Hepatocyte (in vitro differentiated cells): ENCODE measurements around the gene C15orf61. TPM values are rescaled to one million over a fixed set of nuclear protein-coding genes. Genes with fewer than 3 reads are reported as not detected.

Experiments
- DNase-seq: peaks from one replicate; pipeline ENCODE4 v3.0.0-alpha.2; 2016; ENCODE audit warnings: low spot score
- H2AFZ ChIP-seq: fragments of 200-600 bp; sonication (generic); 2 replicates; pipeline ENCODE4 v1.6.0; 2016; ENCODE audit warnings: antibody characterized with exemption, mild to moderate bottlenecking
- H3K27ac ChIP-seq: fragments of 200-600 bp; sonication (generic); 2 replicates; pipeline ENCODE4 v1.5.1; 2016; ENCODE audit warnings: mild to moderate bottlenecking
- H3K27me3 ChIP-seq: fragments of 200-600 bp; sonication (generic); 2 replicates; pipeline ENCODE4 v1.6.1; 2016
- H3K36me3 ChIP-seq: fragments of 200-600 bp; sonication (generic); replicated peaks from 2 replicates; pipeline ENCODE4 v1.5.1; 2016; ENCODE audit warnings: low read depth; ENCODE audit not compliant: insufficient read depth
- H3K4me1 ChIP-seq: fragments of 200-600 bp; sonication (generic); 2 replicates; pipeline ENCODE4 v1.5.1; 2016; ENCODE audit warnings: mild to moderate bottlenecking, moderate library complexity; ENCODE audit not compliant: insufficient read depth
- H3K4me2 ChIP-seq: fragments of 200-600 bp; sonication (generic); 2 replicates; pipeline ENCODE4 v1.6.0; 2016
- H3K4me3 ChIP-seq: fragments of 200-600 bp; sonication (generic); 2 replicates; pipeline ENCODE4 v1.5.1; 2016; ENCODE audit warnings: mild to moderate bottlenecking
- H3K79me2 ChIP-seq: fragments of 200-600 bp; sonication (generic); 2 replicates; pipeline ENCODE4 v1.6.0; 2017; ENCODE audit warnings: mild to moderate bottlenecking
- H3K9me2 ChIP-seq: fragments of 200-600 bp; sonication (generic); replicated peaks from 2 replicates; pipeline ENCODE4 v1.6.0; 2017; ENCODE audit warnings: mild to moderate bottlenecking; ENCODE audit not compliant: insufficient read depth
- H3K9me3 ChIP-seq: fragments of 200-600 bp; sonication (generic); 2 replicates; pipeline ENCODE4 v1.5.1; 2016; ENCODE audit warnings: low read depth, mild to moderate bottlenecking
- H4K20me1 ChIP-seq: fragments of 200-600 bp; sonication (generic); 2 replicates; pipeline ENCODE4 v1.6.0; 2016; ENCODE audit warnings: mild to moderate bottlenecking; ENCODE audit not compliant: insufficient read depth, poor library complexity, severe bottlenecking
- CTCF ChIP-seq: fragments of 200-600 bp; sonication (generic); IDR thresholded peaks from 2 replicates; pipeline ENCODE4 v1.5.1; 2016; ENCODE audit warnings: antibody characterized with exemption, mild to moderate bottlenecking; ENCODE audit not compliant: poor library complexity
- EZH2 ChIP-seq: fragments of 200-600 bp; sonication (generic); IDR thresholded peaks from 2 replicates; pipeline ENCODE4 v1.6.1; 2016; ENCODE audit warnings: antibody characterized with exemption, mild to moderate bottlenecking, borderline replicate concordance
- EZH2phosphoT487 ChIP-seq: fragments of 200-600 bp; sonication (generic); IDR thresholded peaks from one replicate; pipeline ENCODE4 v1.6.1; 2018; ENCODE audit warnings: antibody characterized with exemption, mild to moderate bottlenecking, low read depth, moderate library complexity; ENCODE audit not compliant: unreplicated experiment, severe bottlenecking
- WGBS: methylation state at CpG from one replicate; pipeline ENCODE4 v1.1.6; 2016; ENCODE audit warnings: low lambda C conversion rate; ENCODE audit errors: missing lambda C conversion rate; 5-methylcytosine and 5-hydroxymethylcytosine counted together
- polyA plus RNA-seq: library from polyadenylated mRNA; unstranded; fragments of >200 nt; fragmentation: Nextera tagmentation; extraction: Ambion mirVana; gene quantifications from 2 replicates; pipeline ENCODE4 v1.2.1, GENCODE V29; 2016
- total RNA-seq: library from RNA; depleted of rRNA; stranded (reverse); fragments of >200 nt; gene quantifications from 2 replicates; pipeline ENCODE4 v1.2.3, GENCODE V29; 2014

Gene C15orf61
- total and polyA plus RNA-seq, 2 experiments from 2014 or later: 7.6 to 8.4 TPM

GRCh38 chr15:67554580-67554979 is 33.6 kb downstream of the C15orf61 start:
- peaks cover 1% of the 10 kb centered on the region for H3K4me1 ChIP-seq
- no peak for TF ChIP-seq EZH2
- no peak for TF ChIP-seq EZH2phosphoT487
- TF ChIP-seq CTCF: no peak
- H3K4me3 ChIP-seq: no peak overlapping the region
- DNase-seq: no peak
- H3K79me2 ChIP-seq: peaks cover 8% of the 10 kb centered on the region
- no peaks in the 10 kb centered on the region for H3K9me2 ChIP-seq
- WGBS: 97% methylated on average over 4 of the region's 4 CpGs
- H3K9me3 ChIP-seq: no peaks in the 10 kb centered on the region
- no peak overlapping the region for H3K4me2 ChIP-seq
- H3K36me3 ChIP-seq: no peaks in the 10 kb centered on the region
- no peak overlapping the region for H3K27ac ChIP-seq
- H2AFZ ChIP-seq: no peak overlapping the region
- no peaks in the 10 kb centered on the region for H4K20me1 ChIP-seq
- no peaks in the 10 kb centered on the region for H3K27me3 ChIP-seq

- TF ChIP-seq EZH2phosphoT487 (no peak), CTCF (no peak), EZH2 (no peak)
- 62% methylated on average over 3 of the region's 3 CpGs for WGBS
- Histone ChIP-seq H3K27ac (no peak overlapping the region), H3K9me3 (no peaks in the 10 kb centered on the region), H3K4me1 (no peaks in the 10 kb centered on the region), H3K9me2 (no peaks in the 10 kb centered on the region), H3K4me2 (no peak overlapping the region), H3K27me3 (no peaks in the 10 kb centered on the region), H4K20me1 (peaks cover 3% of the 10 kb centered on the region), H3K79me2 (peaks cover 4% of the 10 kb centered on the region), H2AFZ (no peak overlapping the region), H3K36me3 (no peaks in the 10 kb centered on the region), H3K4me3 (no peak overlapping the region)
- no peak for DNase-seq
These were observed 36.1 kb downstream of the C15orf61 start for GRCh38 chr15:67556976-67557570.

GRCh38 chr15:67558502-67558901 is 37.6 kb downstream of the C15orf61 start:
- Histone ChIP-seq H3K4me3 (no peak overlapping the region), H3K4me1 (no peaks in the 10 kb centered on the region), H3K4me2 (no peak overlapping the region), H3K9me3 (no peaks in the 10 kb centered on the region), H3K36me3 (no peaks in the 10 kb centered on the region), H3K27me3 (no peaks in the 10 kb centered on the region), H2AFZ (no peak overlapping the region), H4K20me1 (peaks cover 3% of the 10 kb centered on the region), H3K27ac (no peak overlapping the region), H3K79me2 (no peaks in the 10 kb centered on the region), H3K9me2 (no peaks in the 10 kb centered on the region)
- no peak for DNase-seq
- TF ChIP-seq EZH2: no peak
- no peak for TF ChIP-seq EZH2phosphoT487
- TF ChIP-seq CTCF: no peak
- 85% methylated on average over 4 of the region's 4 CpGs for WGBS
